Epithelial cell of esophagus (primary cell): ENCODE measurements around the gene SGTA.

Experiments used
- DNase-seq: peaks from one replicate; pipeline ENCODE4 v3.0.0; 2010; ENCODE audit warnings: low read depth
- H3K4me3 ChIP-seq: 2 replicates; pipeline ENCODE4 v1.5.1; 2011; ENCODE audit warnings: mild to moderate bottlenecking, low read length, control low read depth
- TF ChIP-seq, protein P1 (sequence below): IDR thresholded peaks from 2 replicates; pipeline ENCODE4 v1.5.1; 2011; ENCODE audit warnings: low read depth, mild to moderate bottlenecking, low read length, control low read depth, inconsistent platforms; ENCODE audit not compliant: insufficient read depth; ENCODE audit errors: missing control alignments

Gene SGTA

DNA sequence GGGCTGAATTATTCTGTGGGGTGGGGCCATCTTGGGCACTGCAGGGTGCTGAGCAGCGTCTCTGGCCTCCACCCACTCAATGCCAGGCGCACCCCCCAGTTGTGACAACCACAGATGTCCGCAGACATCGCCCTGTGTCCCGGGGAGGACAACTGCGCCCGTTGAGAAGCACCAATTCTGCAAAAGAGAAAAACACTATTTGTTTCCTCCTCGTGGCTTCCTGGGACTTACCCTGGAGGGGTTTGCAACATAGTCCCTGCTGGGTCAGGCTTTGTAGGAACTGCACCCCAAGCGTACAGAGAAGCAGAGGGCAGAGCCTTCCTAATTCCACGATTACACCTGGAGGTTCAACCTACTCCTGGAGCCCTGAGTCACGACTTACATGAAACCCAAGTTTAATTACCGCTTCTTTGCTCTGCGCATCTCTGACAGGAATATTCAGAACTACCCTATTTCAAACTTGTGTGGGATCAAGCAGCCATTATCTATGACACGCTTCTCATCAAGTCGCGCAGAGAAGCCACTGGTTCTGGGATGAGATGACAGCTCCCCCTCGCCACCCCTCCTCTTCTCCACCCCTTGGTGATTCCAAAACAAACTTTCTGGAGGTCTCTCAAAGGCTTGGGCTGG lies 32.1 kb downstream of the SGTA start:
- no peak for DNase-seq
- H3K4me3 ChIP-seq, result no peak overlapping the region
- TF ChIP-seq, protein P1, sequence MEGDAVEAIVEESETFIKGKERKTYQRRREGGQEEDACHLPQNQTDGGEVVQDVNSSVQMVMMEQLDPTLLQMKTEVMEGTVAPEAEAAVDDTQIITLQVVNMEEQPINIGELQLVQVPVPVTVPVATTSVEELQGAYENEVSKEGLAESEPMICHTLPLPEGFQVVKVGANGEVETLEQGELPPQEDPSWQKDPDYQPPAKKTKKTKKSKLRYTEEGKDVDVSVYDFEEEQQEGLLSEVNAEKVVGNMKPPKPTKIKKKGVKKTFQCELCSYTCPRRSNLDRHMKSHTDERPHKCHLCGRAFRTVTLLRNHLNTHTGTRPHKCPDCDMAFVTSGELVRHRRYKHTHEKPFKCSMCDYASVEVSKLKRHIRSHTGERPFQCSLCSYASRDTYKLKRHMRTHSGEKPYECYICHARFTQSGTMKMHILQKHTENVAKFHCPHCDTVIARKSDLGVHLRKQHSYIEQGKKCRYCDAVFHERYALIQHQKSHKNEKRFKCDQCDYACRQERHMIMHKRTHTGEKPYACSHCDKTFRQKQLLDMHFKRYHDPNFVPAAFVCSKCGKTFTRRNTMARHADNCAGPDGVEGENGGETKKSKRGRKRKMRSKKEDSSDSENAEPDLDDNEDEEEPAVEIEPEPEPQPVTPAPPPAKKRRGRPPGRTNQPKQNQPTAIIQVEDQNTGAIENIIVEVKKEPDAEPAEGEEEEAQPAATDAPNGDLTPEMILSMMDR, result no peak

DNA sequence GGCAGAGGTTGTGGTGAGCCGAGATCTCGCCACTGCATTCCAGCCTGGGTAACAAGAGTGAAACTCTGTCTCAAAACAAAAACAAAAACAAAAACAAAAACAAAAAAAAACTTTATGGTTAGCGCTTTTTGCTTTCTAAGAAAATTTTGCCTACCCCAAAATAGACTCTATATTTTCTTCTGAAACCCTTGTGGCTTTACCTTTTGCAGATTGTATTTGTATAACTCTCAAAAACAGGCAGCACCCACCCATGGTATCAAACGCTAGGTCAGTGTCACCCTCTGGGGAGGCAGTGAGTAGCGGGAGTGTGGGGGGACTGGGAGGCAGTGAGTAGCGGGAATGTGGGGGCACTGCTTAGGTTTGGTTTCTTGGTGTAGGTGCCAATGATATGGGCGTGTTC lies 35.7 kb downstream of the SGTA start:
- TF ChIP-seq, protein P1, result no peak
- no peak for DNase-seq
- no peak overlapping the region for H3K4me3 ChIP-seq

DNA sequence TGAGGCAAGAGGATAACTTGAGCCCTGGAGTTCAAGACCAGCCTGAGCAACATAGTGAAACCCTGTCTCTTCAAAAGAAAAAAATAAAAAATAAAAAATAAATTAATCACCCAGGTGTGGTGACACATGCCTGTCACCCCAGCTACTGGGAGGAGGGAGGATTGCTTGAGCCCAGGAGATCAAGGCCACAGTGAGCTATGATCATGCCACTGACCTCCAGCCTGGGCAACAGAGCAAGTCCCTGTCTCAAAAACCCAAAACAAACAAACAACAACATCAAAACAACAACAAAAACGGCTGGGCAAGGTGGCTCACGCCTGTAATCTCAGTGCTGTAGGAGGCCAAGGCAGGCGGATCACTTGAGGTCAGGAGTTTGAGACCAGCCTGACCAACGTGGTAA lies 39.0 kb downstream of the SGTA start:
- no peak overlapping the region for H3K4me3 ChIP-seq
- TF ChIP-seq, protein P1, result no peak
- DNase-seq, result no peak

DNA sequence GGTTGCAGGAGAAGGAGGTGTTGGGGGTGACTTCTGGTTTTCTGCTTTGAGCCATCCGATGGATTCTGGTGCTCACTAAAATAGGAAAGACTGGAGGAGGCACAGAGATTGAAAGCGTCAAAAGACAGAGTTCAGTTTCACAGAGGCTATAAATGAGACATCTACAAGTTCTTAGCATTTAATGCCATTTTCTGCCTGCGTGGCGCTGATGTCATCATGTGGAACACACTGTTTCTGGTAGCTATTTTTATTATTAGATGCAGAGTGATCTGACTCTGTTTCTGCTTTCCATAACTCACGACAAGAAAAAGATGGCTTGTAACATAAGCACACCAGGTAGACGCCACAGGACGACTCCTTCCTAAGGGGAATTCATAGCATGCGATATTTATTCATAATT lies 40.0 kb downstream of the SGTA start:
- TF ChIP-seq, protein P1, result no peak
- DNase-seq, result no peak
- H3K4me3 ChIP-seq, result no peak overlapping the region

DNA sequence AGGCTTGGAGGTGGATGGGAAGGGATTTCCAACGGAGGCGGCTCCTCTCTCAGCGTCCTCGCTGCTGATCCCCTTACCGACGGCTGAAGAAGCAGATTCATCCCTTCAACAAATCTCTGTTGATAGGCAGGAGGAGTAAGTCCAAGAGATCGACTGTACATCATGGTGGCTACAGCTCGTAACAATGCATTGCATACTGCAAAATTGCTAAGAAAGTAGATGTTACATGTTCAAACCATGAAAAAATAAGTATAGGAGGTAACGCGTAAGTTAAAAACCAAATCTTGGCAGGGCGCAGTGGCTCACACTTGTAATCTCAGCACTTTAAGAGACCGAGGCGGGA lies 42.8 kb downstream of the SGTA start:
- no peak for DNase-seq
- H3K4me3 ChIP-seq, result no peak overlapping the region

DNA sequence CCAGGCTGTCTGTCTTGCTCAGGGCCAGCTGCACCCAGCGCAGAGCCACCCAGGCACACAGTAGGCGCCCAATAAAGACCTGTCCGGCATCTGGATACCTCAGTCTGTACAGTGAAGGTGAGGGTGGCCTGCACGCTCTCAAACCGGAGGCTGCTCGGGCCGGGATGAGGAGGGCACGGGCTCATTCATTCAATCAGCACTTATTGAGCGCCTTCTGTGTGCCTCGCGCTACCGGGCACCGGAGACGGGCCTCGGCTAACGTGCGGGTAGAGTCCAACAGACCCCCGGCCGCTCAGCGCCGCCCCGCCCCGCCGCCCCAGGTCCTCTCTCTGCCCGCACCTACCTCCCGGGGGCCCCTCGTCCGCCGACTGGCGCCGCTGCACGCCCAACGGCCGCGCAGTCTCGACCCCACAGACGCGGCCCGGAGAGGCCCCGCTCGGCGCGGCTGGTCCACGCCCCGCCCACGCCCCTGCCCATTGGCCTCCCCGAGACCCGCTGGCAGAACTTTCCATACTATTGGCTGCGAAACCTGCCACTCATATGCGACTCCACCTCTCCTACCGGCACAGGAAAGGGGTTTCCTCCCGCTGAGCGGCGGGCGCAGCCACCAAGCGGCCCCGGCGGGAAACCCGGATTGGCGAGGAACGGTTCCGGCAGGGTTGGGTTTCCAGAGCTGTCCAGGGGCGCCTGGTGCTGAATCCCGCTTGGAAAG lies 43.3 kb downstream of the SGTA start, which contains the start of gene SLC39A3:
Gene SLC39A3 (minus strand): TSS at position 416 of the 712 bp plus-strand sequence. CDS start 2,760 bp downstream, outside the sequence.
- peak within 1 kb of the TSS; percentile 90 for H3K4me3 ChIP-seq
- TF ChIP-seq, protein P1, result no peak
- peak; percentile 99 for DNase-seq

More for the DNA sequence above, 42.8 kb downstream of the SGTA start:
- TF ChIP-seq, protein P1, result no peak
